Kidney (tissue), 14 donors: ENCODE data around the gene PLCB3. TPM values are rescaled to one million over a fixed set of nuclear protein-coding genes. Genes with fewer than 3 reads are reported as not detected.
"Not testable (repeated sequence)": the region's sequence is repeated elsewhere in the genome, so short reads cannot be mapped to it uniquely, and the experiment has no call there.

Experiments
- DNase-seq, 5 donors: peaks; one replicate each; pipeline ENCODE4 v3.0.0-alpha.2; 2013 to 2020
- FAIRE-seq: peaks from 2 replicates; lab custom pipeline; 2012; peaks lifted over from hg19 to GRCh38; lab: Jason Lieb, UNC
- H3K27ac ChIP-seq, 2 donors: one replicate each; pipeline ENCODE4 v1.7.0; 2013; ENCODE audit warnings: low read depth in 2 of 2, low read length in 2 of 2, inconsistent platforms in 1 of 2
- H3K27me3 ChIP-seq: one replicate; pipeline ENCODE4 v1.7.1; 2013; ENCODE audit warnings: low read length, inconsistent platforms; ENCODE audit not compliant: control insufficient read depth, insufficient read depth
- H3K36me3 ChIP-seq, 3 donors: one replicate each; pipeline versions ENCODE4 v1.7.0 to v1.7.1; 2013; ENCODE audit warnings: low read length in 3 of 3, control low read depth in 1 of 3, inconsistent platforms in 1 of 3; ENCODE audit not compliant: insufficient read depth in 3 of 3, control insufficient read depth in 2 of 3
- H3K4me1 ChIP-seq, 3 donors: one replicate each; pipeline versions ENCODE4 v1.7.0 to v1.7.1; 2013; ENCODE audit warnings: low read length in 3 of 3, inconsistent platforms in 1 of 3, low read depth in 1 of 3; ENCODE audit not compliant: control insufficient read depth in 2 of 3, insufficient read depth in 2 of 3
- H3K4me3 ChIP-seq, 3 donors: one replicate each; pipeline versions ENCODE4 v1.7.0 to v1.8.1; 2013; ENCODE audit warnings: low read length in 3 of 3, control low read depth in 1 of 3, inconsistent platforms in 1 of 3
- H3K9ac ChIP-seq, 3 donors: one replicate each; pipeline versions ENCODE4 v1.7.0 to v1.7.1; 2013; ENCODE audit warnings: low read length in 3 of 3, control low read depth in 1 of 3, inconsistent platforms in 1 of 3
- H3K9me3 ChIP-seq, 3 donors: one replicate each; pipeline versions ENCODE4 v1.7.0 to v1.7.1; 2013; ENCODE audit warnings: low read length in 3 of 3, control low read depth in 1 of 3, inconsistent platforms in 1 of 3; ENCODE audit not compliant: control insufficient read depth in 2 of 3, insufficient read depth in 1 of 3
- intact Hi-C: fragments of 100-400 bp; cut with DNase I; formaldehyde crosslinking; loops from one replicate; pipeline ENCODE4 v1.11.1; 2022
- polyA plus RNA-seq: library from polyadenylated mRNA; stranded (reverse); fragments of 350-450 nt; fragmentation: Illumina TruSeq; extraction: RNeasy Lipid Tissue Mini Kit (QIAGEN cat#74804); gene quantifications from one replicate; pipeline ENCODE4 v1.2.3, GENCODE V29; 2014; ENCODE audit warnings: low read depth, low replicate concordance; ENCODE audit not compliant: insufficient read depth
- total RNA-seq: library from RNA; stranded (reverse); fragmentation: NEBNext Ultra II Directional; extraction: Animal tissue kit (Norgen Biotek cat#: 25700); gene quantifications from one replicate; pipeline ENCODE4 v1.2.1, GENCODE V29; 2021
- TF ChIP-seq, protein P1 (sequence below): IDR thresholded peaks from 3 replicates; pipeline ENCODE4 v1.5.1; 2012; ENCODE audit warnings: mild to moderate bottlenecking, moderate library complexity, borderline replicate concordance; ENCODE audit not compliant: insufficient read depth; ENCODE audit errors: extremely low read depth
- donor health status: control.
- donor health status: control.
- donor health status: control.
- donor health status: control.
- donor health status: control.
- donor health status: DM: yes; HTN: yes; CAD: no.
- donor health status: Normal renal cell carcinoma (clear cell type).

The PLCB3 gene
- total and polyA plus RNA-seq, 2 donors from 2014 or later = 9.6 to 24.6 TPM

DNA sequence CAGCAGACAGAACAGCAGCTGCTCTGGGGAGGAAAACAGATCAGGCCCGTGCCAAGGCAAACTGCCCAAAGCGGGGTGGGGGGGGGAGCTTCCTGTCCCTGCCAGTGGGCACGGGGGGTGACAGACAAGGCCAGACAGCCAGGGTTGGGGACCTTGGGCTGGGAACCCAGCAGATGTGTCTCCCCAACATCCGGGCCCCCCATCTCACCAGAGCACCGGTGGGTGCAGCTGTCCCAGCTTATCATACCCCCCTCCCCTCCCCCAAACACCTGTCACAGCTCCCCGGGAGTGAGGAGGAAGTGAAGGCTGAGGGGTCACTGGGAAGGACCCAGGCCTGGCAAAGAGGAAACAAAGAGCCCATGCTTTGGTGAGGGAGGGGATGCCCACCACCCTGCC is 5.9 kb upstream of the PLCB3 start:
- H3K9me3 ChIP-seq = no peaks in the 10 kb centered on the region
- H3K4me1 ChIP-seq = peaks cover 0 to 31% (median 5%) of the 10 kb centered on the region in 3 donors
- no peaks in the 10 kb centered on the region for H3K27me3 ChIP-seq
- intact Hi-C loops = no loop called here
- peak overlapping the region; percentile 66 to 86 for H3K27ac ChIP-seq
- H3K4me3 ChIP-seq = peak overlapping the region; percentile 62 to 77 (median 64)
- H3K36me3 ChIP-seq = peaks cover 0 to 9% (median 4%) of the 10 kb centered on the region in 3 donors
- DNase-seq (peak in 1 of 5 donors; percentile 81), FAIRE-seq (no peak)
- TF ChIP-seq, protein P1, sequence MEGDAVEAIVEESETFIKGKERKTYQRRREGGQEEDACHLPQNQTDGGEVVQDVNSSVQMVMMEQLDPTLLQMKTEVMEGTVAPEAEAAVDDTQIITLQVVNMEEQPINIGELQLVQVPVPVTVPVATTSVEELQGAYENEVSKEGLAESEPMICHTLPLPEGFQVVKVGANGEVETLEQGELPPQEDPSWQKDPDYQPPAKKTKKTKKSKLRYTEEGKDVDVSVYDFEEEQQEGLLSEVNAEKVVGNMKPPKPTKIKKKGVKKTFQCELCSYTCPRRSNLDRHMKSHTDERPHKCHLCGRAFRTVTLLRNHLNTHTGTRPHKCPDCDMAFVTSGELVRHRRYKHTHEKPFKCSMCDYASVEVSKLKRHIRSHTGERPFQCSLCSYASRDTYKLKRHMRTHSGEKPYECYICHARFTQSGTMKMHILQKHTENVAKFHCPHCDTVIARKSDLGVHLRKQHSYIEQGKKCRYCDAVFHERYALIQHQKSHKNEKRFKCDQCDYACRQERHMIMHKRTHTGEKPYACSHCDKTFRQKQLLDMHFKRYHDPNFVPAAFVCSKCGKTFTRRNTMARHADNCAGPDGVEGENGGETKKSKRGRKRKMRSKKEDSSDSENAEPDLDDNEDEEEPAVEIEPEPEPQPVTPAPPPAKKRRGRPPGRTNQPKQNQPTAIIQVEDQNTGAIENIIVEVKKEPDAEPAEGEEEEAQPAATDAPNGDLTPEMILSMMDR = no peak
- peak overlapping the region in 2 of 3 donors; percentile 65 to 80 for H3K9ac ChIP-seq

DNA sequence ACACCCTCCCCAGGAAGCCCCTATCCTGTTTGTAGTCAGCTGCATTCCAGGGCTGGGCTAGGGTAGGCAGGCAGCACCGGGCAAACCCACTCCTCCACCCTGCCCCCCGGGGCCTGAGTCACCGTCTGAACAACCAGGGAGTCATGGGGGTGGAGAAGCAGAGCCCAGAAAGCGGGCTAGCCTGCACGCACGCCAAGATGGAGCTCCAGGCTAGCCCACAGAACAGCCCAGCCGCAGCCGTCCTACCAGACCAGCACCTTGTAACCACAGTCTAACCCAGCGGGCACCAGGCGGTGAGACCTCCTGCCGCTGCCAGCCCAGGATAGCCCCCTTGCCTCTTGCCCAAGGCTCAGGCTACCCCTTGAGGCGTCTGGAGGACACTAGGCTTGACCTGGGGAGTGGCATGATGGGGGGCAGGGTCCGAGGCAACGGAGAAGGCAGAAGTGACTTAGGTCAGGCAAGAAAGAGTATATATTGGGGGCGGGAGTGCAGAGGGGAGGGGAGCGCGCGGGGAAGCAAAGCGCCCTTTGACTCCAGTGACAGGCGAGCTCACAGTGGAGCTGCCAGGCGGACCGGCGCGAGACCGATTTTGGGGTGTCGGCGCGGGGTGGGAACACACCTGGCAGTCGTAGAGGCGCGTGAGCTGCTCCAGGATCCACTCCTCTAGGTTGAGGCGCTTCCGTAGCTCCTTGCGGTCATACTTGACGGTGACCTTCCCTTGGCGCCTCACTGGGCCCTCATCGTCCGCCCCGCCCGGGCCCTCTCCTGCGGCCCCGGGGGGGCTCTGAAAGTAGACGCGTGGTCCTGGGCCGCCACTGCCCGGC is 5.3 kb upstream of the PLCB3 start:
- intact Hi-C loops = no loop called here
- H3K4me1 ChIP-seq = peaks cover 0 to 32% (median 3%) of the 10 kb centered on the region in 3 donors
- H3K4me3 ChIP-seq = peak overlapping the region; percentile 62 to 77 (median 64)
- H3K27me3 ChIP-seq = no peaks in the 10 kb centered on the region
- DNase-seq (peak; percentile 64 to 94 (median 81)), FAIRE-seq (no peak)
- H3K9me3 ChIP-seq = no peaks in the 10 kb centered on the region
- peak overlapping the region; percentile 66 to 86 for H3K27ac ChIP-seq
- TF ChIP-seq, protein P1 = no peak
- peak overlapping the region; percentile 20 to 80 (median 65) for H3K9ac ChIP-seq
- peaks cover 0 to 9% (median 4%) of the 10 kb centered on the region in 3 donors for H3K36me3 ChIP-seq

DNA sequence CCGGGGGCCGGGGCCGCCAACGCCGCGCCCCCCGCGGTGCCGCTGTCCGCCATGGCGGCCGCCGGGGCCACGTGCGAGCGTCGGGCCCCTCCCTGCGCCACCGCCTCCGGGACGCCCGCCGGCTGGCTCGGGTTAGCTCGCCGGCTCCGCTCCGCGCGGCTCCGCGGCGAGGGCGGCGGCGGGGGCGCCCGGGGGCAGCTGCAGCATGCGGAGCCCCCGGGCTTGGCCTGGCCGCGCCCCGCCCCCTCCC is 4.8 kb upstream of the PLCB3 start:
- FAIRE-seq, intact Hi-C loops, DNase-seq, H3K27me3 ChIP-seq, H3K27ac ChIP-seq, H3K9me3 ChIP-seq, H3K36me3 ChIP-seq, H3K4me3 ChIP-seq, H3K9ac ChIP-seq: not testable (repeated sequence)
- H3K4me1 ChIP-seq = peaks cover 0 to 34% (median 3%) of the 10 kb centered on the region in 3 donors

DNA sequence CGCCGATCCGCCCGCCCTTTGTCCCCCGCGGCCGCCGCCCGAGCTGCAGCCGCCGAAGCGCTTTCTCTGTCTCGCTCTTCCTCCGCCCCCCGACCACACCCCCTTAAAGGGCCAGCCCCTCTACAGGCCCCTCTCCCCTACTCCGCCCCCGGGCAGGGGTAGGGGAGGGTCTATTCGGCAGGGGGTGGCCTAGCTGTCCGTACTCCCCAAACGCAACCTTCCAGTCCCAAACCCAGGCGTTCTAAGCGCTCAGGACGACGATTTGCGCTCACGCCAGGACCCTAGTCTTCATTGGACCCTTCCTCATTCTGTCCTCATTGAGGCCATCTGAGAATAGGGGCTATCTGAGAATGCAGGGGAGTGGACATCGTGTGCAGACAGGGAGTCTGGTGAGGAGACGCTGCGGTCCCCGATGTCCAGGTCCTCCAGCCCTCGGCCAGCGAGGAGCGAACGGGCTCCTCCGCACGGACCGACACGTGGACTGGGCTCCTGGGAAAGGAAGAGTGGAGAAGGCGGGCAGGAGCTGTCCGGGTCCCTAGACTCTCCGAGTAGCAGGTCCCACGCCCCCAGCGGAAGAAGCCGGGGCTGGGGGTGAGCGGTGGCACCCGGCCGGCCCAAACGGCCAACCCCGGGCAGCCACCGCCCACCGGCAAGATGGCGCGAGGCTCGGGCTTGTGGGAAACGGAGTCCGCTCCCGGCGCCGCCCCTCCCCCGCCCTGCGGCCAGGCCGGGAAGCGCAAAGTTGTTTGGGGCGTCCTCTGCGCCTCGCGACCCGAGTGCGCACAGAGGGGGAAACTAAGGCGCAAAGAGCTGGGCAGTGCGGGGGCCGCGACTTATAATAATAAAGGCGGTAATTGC is 4.2 kb upstream of the PLCB3 start, which contains the start of gene PPP1R14B:
Gene PPP1R14B, minus strand, starts transcription at position 73 of the 858 bp plus-strand sequence. CDS start 270 bp downstream, outside the sequence.
- FAIRE-seq = no peak
- H3K27me3 ChIP-seq = no peaks in the 10 kb centered on the region
- peaks cover 0 to 9% (median 4%) of the 10 kb centered on the region in 3 donors for H3K36me3 ChIP-seq
- peaks cover 0 to 39% (median 6%) of the 10 kb centered on the region in 3 donors for H3K4me1 ChIP-seq
- no peaks in the 10 kb centered on the region for H3K9me3 ChIP-seq
- peak within 1 kb of the TSS; percentile 75 to 97 (median 81) for H3K4me3 ChIP-seq
- H3K27ac ChIP-seq = peak within 1 kb of the TSS; percentile 89 to 91
- intact Hi-C loops = no loop called here
- DNase-seq = peak; percentile 88 to 96 (median 94)
- TF ChIP-seq, protein P1 = peak; percentile 12
- H3K9ac ChIP-seq = peak within 1 kb of the TSS; percentile 20 to 88 (median 65)
